GM23248 (cell line): Measurements from ENCODE around the gene ARV1.

ENCODE experiments used
- EZH2 ChIP-seq: fragments of 200-600 bp; sonication (generic); IDR thresholded peaks from 2 replicates; pipeline ENCODE4 v1.6.1; 2018; ENCODE audit warnings: antibody characterized with exemption, mild to moderate bottlenecking; ENCODE audit not compliant: insufficient read depth, poor library complexity, severe bottlenecking
- EZH2phosphoT487 ChIP-seq: fragments of 200-600 bp; sonication (generic); IDR thresholded peaks from 2 replicates; pipeline ENCODE4 v1.6.1; 2018; ENCODE audit warnings: antibody characterized with exemption, moderate library complexity, mild to moderate bottlenecking, low read depth; ENCODE audit not compliant: insufficient read depth

GRCh38 chr1:230992100-230992774, 13.3 kb downstream of the ARV1 start:
- TF ChIP-seq EZH2 (no peak), EZH2phosphoT487 (no peak)
